T-helper 2 cell treated with Interferon-gamma antibody and Interleukin-4, amounts not matched to agents 100 ng/mL and 5 ng/mL, for 36 hours (primary cell): ENCODE measurements around the gene CCNY. TPM values are rescaled to one million over a fixed set of nuclear protein-coding genes. Genes with fewer than 3 reads are reported as not detected.
"Not testable (repeated sequence)": the region's sequence is repeated elsewhere in the genome, so short reads cannot be mapped to it uniquely, and the experiment has no call there.

Experiments
- intact Hi-C: fragments of 100-400 bp; cut with micrococcal nuclease; formaldehyde crosslinking; loops from one replicate; pipeline ENCODE4 v1.15.1; 2023
- total RNA-seq: library from RNA; stranded (reverse); gene quantifications from 2 replicates; pipeline ENCODE4 v1.2.3, GENCODE V29; 2022

CCNY gene
- total RNA-seq, 1 donor from 2014 or later: 56.3 TPM

DNA sequence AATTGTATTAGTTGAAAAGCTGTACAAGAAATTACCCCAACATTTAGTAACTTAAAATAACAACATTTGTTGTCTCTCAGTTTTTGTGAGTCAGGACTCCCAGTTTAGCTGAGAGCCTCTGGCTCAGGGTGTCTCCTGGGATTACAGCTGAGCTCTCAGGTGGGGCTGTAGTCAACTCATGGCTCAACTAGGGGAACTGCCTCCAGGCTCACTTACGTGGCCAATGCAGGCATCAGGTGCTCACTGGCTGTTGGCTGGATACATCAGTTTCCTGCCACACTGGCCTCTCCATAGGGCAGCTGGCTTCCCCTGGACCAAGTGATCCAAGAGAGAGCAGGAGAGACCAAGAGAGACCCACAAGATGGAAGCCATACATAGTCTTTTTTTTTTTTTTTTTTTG is 17.5 kb downstream of the CCNY start:
- intact Hi-C loops: no loop called here

DNA sequence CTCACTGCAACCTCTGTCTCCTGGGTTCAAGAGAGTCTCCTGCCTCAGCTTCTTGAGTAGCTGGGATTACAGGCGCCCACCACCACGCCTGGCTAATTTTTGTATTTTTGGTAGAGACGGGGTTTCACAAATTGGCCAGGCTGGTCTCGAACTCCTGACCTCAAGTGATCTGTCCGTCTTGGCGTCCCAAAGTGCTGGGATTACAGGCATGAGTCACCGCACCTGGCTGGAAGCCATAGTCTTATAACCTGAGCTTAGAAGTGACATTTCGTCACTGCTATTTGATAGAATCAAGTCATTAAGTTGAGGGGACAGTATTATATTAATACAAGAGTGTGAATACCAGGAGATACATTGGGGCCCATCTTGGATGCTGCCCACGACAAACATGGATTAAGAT is 17.9 kb downstream of the CCNY start:
- intact Hi-C loops: not testable (repeated sequence)

- intact Hi-C loops: loop anchor here (1.0 kb wide), 1 partner anchor 15 kb away; no protein-coding TSS in a partner anchor
These were observed 19.8 kb downstream of the CCNY start for GRCh38 chr10:35355971-35356724.

DNA sequence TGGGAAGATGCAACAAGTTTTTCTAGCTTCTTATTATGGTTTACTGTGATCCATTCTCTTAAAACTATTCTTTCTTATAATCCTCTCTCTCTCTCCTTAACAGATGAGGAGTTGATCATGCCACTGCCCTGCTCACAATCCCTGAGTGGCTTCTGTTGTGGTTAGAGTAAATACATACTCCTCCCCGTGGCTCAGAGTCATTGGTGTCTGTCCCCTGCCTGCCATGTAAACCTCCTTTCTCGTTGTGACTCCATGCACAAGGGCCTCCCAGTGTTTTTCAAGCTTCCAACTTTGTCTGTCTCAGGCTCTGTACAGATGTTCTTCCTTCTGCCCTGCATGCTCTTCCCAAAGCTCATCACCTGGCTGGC is 20.4 kb downstream of the CCNY start:
- intact Hi-C loops: loop anchor here (1.0 kb wide), 1 partner anchor 15 kb away; no protein-coding TSS in a partner anchor

- intact Hi-C loops: no loop called here
These were observed 22.7 kb downstream of the CCNY start for GRCh38 chr10:35359056-35359455.

DNA sequence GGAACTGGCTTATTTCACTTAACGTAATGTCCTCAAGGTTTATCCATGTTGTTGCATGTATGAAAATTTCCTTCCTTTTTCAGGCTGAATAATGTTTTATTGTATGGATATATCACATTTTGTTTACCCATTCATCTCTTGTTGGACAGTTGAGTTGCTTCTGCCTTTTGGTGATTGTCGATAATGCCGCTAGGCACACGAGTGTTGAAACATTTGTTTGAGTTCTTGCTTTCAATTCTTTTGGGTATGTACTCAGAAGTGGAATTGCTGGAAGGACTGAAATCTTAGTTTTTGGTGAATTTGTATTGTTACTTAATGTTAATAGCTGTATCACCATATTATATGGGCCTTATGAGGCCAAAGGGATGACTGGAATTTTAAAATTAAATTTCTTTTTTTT is 23.6 kb downstream of the CCNY start:
- intact Hi-C loops: no loop called here

DNA sequence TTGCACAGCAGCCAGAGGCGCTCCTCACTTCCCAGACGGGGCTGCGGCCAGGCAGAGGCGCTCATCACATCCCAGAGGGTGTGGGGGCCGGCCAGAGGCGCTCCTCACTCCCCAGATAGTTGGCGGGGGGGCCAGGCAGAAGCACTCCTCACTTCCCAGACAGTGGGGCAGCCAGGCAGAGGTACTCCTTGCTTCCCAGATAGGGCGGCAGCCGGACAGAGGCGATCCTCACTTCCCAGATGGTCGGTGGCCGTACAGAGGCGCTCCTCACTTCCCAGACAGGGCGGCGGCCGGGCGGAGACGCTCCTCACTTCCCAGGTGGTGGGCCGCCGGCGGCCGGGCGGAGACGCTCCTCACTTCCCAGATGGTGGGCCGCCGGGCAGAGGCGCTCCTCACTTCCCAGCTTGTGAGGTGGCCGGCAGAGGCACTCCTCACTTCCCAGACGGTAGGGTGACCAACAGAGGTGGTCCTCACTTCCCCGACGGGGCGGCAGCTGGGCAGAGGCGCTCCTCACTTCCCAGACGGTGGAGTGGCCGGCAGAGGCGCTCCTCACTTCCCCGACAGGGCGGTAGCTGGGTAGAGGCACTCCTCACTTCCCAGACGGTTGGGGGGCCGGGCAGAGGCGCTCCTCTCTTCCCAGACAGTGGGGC is 26.5 kb downstream of the CCNY start:
- intact Hi-C loops: no loop called here

DNA sequence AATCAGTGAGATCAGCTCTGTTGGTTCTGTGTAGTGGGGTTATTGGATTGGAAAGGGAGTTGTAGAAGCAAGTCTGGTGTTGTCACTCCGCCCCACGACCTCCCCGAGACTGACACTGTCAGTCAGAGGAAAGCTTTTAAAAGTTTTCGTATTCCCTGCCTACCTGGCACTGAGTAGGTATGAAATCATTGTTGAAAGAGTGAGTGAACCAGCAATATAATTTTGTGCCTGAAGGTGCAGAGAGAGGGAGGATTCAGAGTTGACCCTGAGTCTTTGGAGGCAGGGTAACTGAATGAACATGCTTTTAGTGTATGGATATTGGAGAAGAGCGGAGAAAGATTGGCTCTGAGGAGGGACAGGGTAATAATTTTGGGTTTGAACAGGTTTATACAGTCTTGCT is 27.3 kb downstream of the CCNY start:
- intact Hi-C loops: no loop called here

DNA sequence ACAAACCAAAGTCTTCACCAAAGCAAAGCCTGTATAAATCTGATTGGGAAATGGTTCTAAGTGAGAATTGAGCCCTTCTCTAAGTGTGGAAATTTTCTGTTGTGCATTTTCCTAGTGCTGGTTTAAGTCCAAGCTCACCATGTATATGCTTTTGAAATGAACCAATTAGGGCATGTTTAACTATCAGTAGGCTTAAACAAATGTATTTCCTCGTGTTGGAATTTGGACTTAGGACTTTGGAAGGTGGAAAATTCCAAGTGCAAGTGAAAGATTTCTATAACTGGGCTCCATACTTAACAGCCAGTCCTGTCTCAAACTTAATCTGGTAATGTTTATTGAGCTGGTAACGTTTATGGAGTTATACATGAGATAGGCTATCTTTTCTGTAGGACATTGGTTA is 28.5 kb downstream of the CCNY start:
- intact Hi-C loops: no loop called here

- intact Hi-C loops: no loop called here
These were observed 29.7 kb downstream of the CCNY start for GRCh38 chr10:35365994-35366393.

- intact Hi-C loops: no loop called here
These were observed 31.0 kb downstream of the CCNY start for GRCh38 chr10:35367107-35367859.

DNA sequence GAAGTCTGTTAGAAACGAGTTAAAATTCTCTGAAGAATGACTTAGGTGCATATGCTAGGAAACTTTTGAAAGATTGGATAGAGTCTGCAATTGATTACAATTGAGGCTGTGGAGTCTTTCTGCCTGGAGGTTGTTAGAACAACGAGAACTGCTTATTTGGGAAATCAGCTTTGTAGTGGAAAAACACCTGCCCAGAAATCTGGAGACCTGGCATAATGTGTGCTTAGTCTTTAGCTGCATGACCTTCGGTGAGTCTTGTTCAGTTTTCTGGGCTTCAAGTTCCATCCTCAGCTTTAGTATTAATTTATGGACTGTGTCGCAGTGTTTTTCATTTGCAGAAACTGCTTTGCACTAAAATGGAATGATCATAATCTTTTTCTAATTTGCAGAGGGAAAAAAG is 31.7 kb downstream of the CCNY start:
- intact Hi-C loops: no loop called here

DNA sequence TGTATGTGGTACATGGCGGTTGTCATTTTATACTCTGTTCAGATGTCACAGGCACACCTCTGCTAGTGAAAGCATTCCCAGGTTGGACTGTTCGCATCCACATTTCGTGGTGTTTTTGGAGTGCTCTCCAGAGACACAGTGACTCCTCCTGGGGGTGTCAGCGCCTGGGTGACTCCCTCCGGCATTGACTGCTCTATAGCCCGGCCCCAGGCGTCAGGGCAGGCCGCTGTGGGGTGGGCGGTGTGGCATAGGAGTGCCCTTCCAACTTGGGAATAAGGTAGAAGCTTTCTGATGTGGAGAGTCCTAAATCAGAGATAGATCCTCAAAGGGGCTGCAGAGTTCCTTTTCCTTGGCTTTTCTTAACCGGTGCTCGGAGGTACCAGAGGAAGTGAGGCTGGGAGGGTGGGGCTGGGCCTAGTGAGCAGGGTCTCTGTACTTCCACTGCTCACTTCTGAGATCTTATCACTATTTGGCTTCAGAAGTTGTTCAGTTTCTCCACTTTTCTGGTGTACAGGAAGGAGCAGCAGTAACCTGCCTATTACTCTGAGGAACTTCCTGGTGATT is 32.3 kb downstream of the CCNY start:
- intact Hi-C loops: no loop called here

DNA sequence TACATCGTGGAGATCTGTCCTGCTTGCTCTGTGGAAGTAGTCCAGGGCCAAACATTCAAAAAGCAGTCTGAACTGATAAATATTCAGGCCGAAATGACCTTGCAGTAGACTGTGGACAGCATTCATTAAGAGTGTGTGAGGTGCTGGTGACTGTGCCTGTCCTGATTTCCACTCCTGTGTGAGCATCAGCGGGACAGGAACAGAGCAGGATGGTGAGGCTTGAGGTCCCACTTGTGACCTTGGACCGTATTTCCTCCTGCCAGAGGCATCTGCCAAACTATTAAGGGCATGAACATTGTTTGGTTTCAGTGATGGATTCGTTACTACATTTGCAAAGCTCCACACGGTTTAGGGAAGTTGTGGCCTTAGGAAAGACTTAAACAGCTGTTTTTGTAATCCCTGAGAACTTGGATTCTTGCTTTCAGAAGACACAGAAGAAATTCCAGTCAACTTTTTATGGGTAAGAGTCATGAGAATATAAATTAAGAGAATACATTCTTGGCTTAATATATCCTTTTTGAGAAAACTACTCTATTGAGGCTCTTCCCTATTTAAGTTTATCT is 32.8 kb downstream of the CCNY start:
- intact Hi-C loops: no loop called here

GRCh38 chr10:35371731-35372130 is 35.4 kb downstream of the CCNY start:
- intact Hi-C loops: no loop called here

DNA sequence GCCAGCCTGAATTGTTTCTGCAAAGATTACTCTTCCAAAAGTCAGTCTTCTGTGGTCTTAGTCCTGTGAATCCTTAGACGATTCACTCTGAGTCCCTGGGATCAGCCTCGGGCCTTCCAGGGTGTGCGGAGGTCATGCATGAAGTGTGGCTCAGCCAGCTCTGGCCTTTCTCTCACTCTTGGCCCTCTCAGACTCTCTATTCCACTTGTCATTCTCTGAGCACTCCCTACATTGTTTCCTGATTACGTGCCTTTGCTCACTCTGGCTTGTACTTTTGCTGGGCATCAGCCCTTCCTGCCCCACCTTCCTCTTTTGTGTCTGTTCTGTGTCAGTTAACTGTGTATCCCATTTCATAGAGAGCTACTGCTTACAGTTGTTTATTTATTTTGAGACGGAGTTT is 36.0 kb downstream of the CCNY start:
- intact Hi-C loops: no loop called here

DNA sequence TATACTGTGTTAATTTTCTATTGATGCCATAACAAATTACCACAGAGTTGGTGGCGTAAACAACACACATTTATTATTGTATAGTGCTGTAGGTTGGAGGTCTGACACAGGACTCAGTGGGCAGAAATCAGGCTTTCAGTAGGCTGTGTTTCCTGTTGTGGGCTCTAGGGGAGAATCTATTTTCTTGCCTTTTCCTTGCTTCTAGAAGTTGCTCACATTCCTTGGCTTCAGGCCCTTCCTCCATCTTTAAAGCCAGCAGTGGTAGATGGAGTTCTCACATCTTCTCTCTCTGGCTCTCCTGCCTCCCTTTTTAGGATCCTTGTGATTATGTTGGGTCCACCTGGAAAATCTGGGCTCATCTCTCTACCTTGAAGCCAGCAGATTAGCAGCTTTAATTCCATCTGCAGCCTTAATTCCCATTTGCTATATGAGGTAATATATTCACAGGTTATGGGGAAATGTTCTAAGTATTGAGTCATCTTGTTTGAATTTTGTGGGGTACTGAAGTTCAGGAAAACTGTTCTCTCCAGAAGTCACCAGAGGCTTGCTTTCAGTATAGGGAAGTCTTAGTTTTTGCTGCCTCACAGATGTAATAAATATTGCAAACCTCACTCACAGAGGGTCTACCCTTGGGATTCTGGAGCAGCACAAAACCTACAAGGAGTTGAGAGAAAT is 38.9 kb downstream of the CCNY start:
- intact Hi-C loops: no loop called here

DNA sequence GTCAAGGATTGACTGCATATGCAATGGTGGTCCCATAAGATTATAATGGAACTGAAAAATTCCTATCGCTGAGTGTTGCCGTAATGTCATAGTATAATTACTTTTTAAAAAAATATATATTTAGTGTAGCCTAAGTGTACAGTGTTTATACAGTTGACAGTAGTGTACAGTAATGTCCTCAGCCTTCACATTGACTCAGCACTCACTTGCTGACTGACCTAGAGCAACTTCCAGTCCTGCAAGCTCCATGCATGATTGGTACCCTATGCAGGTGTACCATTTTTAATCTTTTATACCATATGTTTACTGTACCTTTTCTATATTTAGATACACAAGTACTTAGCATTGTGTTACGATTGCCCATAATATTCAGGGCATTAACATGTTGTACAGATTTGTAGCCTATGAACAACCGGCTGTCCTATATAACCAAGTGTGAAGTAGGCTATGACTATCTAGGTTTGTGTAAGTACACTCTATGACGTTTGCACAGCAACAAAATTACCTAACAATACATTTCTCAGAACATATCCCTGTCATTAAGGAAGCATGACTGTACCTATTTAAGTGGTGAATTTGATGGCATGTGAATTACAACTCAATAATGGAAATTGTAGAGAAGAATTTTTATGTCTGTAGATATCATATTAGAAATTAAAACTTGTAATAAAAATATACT is 40.9 kb downstream of the CCNY start:
- intact Hi-C loops: no loop called here

DNA sequence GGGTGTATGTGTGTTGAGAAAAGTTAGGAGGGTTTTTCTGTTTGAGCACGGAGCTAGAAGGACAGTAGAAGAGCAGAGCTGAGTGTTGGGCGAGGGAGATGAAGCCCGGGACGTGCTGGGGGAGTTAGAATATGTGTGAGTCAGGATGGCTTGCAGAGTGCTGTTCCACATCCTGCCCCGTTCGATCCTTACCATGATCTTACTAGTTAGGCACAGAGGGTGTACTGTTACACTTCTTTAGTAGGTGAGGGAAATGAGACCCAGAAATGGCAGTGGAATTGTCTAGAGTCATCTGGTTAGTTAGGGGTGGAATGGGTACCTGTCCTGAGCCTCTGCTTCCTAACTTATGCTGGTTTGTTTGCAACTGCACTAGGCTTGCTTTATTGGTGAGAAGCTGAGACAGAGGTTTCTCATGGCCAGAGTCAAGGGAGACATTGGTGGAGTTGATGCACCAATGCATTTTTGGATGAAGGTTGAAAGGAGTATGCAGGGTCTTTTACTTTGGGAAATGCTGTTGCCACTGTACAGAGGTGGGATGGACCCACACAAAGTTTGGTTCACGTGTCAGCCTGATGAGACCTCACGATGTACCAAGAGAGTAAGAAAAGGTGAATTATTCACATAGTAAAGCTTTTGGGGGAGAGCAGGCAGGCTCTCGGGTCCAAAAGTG is 42.4 kb downstream of the CCNY start:
- intact Hi-C loops: no loop called here
